ENCODE results near the gene ROBO1.

- no peak for TF ChIP-seq POLR2A (IDR thresholded peaks at IDR 0.05; ENCODE audit: low read length)
- no peak for TF ChIP-seq GATA1 (IDR thresholded peaks at IDR 0.05; ENCODE audit: low read depth, low read length)
These were observed 652.3 kb downstream of the ROBO1 start for GRCh38 chr3:79115458-79115857.
